Uterus (tissue), 2 donors: ENCODE data around the gene ABLIM2.

ENCODE experiments used
- POLR2A ChIP-seq, 2 donors: fragments of 450-650 bp; IDR thresholded peaks; one replicate each; pipeline ENCODE4 v1.6.1; 2016; ENCODE audit warnings: antibody characterized with exemption in 2 of 2, mild to moderate bottlenecking in 1 of 2, moderate library complexity in 1 of 2
- TF ChIP-seq, protein P1 (sequence below), 4 experiments: fragments of 200-600 bp in 2 of 4; fragments of 450-650 bp in 2 of 4; sonication (generic) in 2 of 4; IDR thresholded peaks; one replicate each; pipeline ENCODE4 v1.5.1; 2016 to 2019; ENCODE audit warnings: antibody characterized with exemption in 4 of 4, mild to moderate bottlenecking in 2 of 4, moderate library complexity in 1 of 4

GRCh38 chr4:8132947-8133705 is 25.5 kb downstream of the ABLIM2 start:
- TF ChIP-seq POLR2A (IDR thresholded peaks at IDR 0.05): no peak
- TF ChIP-seq, protein P1, sequence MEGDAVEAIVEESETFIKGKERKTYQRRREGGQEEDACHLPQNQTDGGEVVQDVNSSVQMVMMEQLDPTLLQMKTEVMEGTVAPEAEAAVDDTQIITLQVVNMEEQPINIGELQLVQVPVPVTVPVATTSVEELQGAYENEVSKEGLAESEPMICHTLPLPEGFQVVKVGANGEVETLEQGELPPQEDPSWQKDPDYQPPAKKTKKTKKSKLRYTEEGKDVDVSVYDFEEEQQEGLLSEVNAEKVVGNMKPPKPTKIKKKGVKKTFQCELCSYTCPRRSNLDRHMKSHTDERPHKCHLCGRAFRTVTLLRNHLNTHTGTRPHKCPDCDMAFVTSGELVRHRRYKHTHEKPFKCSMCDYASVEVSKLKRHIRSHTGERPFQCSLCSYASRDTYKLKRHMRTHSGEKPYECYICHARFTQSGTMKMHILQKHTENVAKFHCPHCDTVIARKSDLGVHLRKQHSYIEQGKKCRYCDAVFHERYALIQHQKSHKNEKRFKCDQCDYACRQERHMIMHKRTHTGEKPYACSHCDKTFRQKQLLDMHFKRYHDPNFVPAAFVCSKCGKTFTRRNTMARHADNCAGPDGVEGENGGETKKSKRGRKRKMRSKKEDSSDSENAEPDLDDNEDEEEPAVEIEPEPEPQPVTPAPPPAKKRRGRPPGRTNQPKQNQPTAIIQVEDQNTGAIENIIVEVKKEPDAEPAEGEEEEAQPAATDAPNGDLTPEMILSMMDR (IDR thresholded peaks at IDR 0.05): no peak
